Esophagus muscularis mucosa (tissue), 3 donors: ENCODE data around the gene MAGEB2.

Source experiments
- POLR2A ChIP-seq: fragments of 450-650 bp; IDR thresholded peaks from one replicate; pipeline ENCODE4 v1.6.1; 2017; ENCODE audit warnings: antibody characterized with exemption, moderate library complexity, mild to moderate bottlenecking, low read depth
- TF ChIP-seq, protein P1 (sequence below), 3 experiments: fragments of 200-600 bp in 2 of 3; fragments of 450-650 bp in 1 of 3; sonication (generic) in 2 of 3; IDR thresholded peaks; one replicate each; pipeline ENCODE4 v1.5.1; 2017 to 2019; ENCODE audit warnings: antibody characterized with exemption in 3 of 3, mild to moderate bottlenecking in 2 of 3, moderate library complexity in 1 of 3

DNA sequence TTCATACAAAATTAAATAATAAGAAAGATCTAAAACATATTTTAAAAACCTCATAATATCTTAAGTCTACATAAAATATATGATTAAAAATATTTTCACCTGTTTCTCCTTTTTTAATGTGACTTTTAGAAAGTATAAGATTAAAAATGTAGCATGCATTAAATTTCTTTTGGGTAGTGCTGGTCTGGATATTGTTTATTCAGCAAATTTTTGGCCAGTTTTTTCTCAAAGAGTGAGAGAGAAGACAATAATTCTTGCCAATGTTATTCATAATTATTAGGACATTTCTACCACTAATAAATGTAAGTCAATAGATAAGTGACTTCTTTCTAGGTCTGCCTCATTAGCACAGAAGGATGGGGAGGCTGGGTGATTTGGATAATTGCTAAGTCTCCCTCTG is 45.6 kb downstream of the MAGEB2 start:
- TF ChIP-seq POLR2A = no peak
- TF ChIP-seq, protein P1, sequence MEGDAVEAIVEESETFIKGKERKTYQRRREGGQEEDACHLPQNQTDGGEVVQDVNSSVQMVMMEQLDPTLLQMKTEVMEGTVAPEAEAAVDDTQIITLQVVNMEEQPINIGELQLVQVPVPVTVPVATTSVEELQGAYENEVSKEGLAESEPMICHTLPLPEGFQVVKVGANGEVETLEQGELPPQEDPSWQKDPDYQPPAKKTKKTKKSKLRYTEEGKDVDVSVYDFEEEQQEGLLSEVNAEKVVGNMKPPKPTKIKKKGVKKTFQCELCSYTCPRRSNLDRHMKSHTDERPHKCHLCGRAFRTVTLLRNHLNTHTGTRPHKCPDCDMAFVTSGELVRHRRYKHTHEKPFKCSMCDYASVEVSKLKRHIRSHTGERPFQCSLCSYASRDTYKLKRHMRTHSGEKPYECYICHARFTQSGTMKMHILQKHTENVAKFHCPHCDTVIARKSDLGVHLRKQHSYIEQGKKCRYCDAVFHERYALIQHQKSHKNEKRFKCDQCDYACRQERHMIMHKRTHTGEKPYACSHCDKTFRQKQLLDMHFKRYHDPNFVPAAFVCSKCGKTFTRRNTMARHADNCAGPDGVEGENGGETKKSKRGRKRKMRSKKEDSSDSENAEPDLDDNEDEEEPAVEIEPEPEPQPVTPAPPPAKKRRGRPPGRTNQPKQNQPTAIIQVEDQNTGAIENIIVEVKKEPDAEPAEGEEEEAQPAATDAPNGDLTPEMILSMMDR (IDR thresholded peaks at IDR 0.05) = no peak
